RWPE2 (cell line): Measurements from ENCODE around the gene RMDN2.

ENCODE experiments used
- ATAC-seq: fragments of 200-7000 bp; cut with Tn5 transposase; 3 replicates; pipeline ENCODE4 v1.9.1; 2021; ENCODE audit warnings: low read depth
- DNase-seq: peaks from one replicate; pipeline ENCODE4 v3.0.0-alpha.2; 2020; ENCODE audit warnings: low spot score
- H3K27ac ChIP-seq: fragments of 450-650 bp; 2 replicates; pipeline ENCODE4 v1.5.1; 2017; ENCODE audit warnings: mild to moderate bottlenecking; ENCODE audit not compliant: poor library complexity, severe bottlenecking
- H3K27me3 ChIP-seq: fragments of 250-450 bp; sonication (Bioruptor Pico); 2 replicates; pipeline ENCODE4 v1.5.1; 2021; ENCODE audit warnings: mild to moderate bottlenecking, moderate library complexity; ENCODE audit not compliant: insufficient read depth, poor library complexity, severe bottlenecking
- H3K36me3 ChIP-seq: fragments of 250-450 bp; sonication (Bioruptor Pico); 2 replicates; pipeline ENCODE4 v1.5.1; 2020; ENCODE audit warnings: low read depth, mild to moderate bottlenecking, moderate library complexity
- H3K4me1 ChIP-seq: fragments of 250-450 bp; sonication (Bioruptor Pico); 2 replicates; pipeline ENCODE4 v1.5.1; 2021; ENCODE audit warnings: mild to moderate bottlenecking, moderate library complexity; ENCODE audit not compliant: insufficient read depth, poor library complexity, severe bottlenecking
- H3K4me3 ChIP-seq: fragments of 250-450 bp; sonication (Bioruptor Pico); 2 replicates; pipeline ENCODE4 v1.5.1; 2021; ENCODE audit warnings: mild to moderate bottlenecking, moderate library complexity; ENCODE audit not compliant: severe bottlenecking
- H3K9me3 ChIP-seq: fragments of 250-450 bp; sonication (Bioruptor Pico); 2 replicates; pipeline ENCODE4 v1.5.1; 2021; ENCODE audit warnings: mild to moderate bottlenecking, moderate library complexity; ENCODE audit not compliant: severe bottlenecking
- CTCF ChIP-seq: fragments of 450-650 bp; IDR thresholded peaks from one replicate; pipeline ENCODE4 v1.5.1; 2017; ENCODE audit warnings: mild to moderate bottlenecking, moderate library complexity; ENCODE audit not compliant: poor library complexity, severe bottlenecking

Gene RMDN2

GRCh38 chr2:37904993-37905392, 20.1 kb upstream of the RMDN2 start:
- no peaks in the 10 kb centered on the region for H3K4me1 ChIP-seq
- ATAC-seq (no peak), DNase-seq (no peak)

GRCh38 chr2:37906131-37906530, 19.0 kb upstream of the RMDN2 start:
- H3K9me3 ChIP-seq: no peaks in the 10 kb centered on the region
- ATAC-seq (no peak), DNase-seq (no peak)
- H3K27me3 ChIP-seq: no peaks in the 10 kb centered on the region
- no peaks in the 10 kb centered on the region; the same call in 1 of the 2 replicates for H3K36me3 ChIP-seq
- TF ChIP-seq CTCF: no peak
- H3K27ac ChIP-seq: no peak overlapping the region
- H3K4me1 ChIP-seq: no peaks in the 10 kb centered on the region
- no peak overlapping the region for H3K4me3 ChIP-seq

More at GRCh38 chr2:37904993-37905392, 20.1 kb upstream of the RMDN2 start:
- Histone ChIP-seq H3K36me3 (no peaks in the 10 kb centered on the region; the same call in 1 of the 2 replicates), H3K27ac (no peak overlapping the region), H3K4me3 (no peak overlapping the region), H3K27me3 (no peaks in the 10 kb centered on the region), H3K9me3 (no peaks in the 10 kb centered on the region)
- TF ChIP-seq CTCF: no peak

- H3K27me3 ChIP-seq: no peaks in the 10 kb centered on the region
- no peak overlapping the region for H3K4me3 ChIP-seq
- no peak for ATAC-seq
- H3K4me1 ChIP-seq: no peaks in the 10 kb centered on the region
- no peak for DNase-seq
- no peak overlapping the region for H3K27ac ChIP-seq
- no peaks in the 10 kb centered on the region for H3K9me3 ChIP-seq
- no peak for TF ChIP-seq CTCF
- H3K36me3 ChIP-seq: no peaks in the 10 kb centered on the region; the same call in 1 of the 2 replicates
Observed at GRCh38 chr2:37907501-37908225, 17.4 kb upstream of the RMDN2 start.

GRCh38 chr2:37911296-37911873, 13.7 kb upstream of the RMDN2 start:
- Histone ChIP-seq H3K4me3 (no peak overlapping the region), H3K27me3 (no peaks in the 10 kb centered on the region), H3K9me3 (no peaks in the 10 kb centered on the region), H3K4me1 (peaks cover 7% of the 10 kb centered on the region), H3K36me3 (no peaks in the 10 kb centered on the region; the same call in 1 of the 2 replicates), H3K27ac (no peak overlapping the region)
- TF ChIP-seq CTCF: no peak
- ATAC-seq (no peak), DNase-seq (no peak)

GRCh38 chr2:37912056-37912455, 13.0 kb upstream of the RMDN2 start:
- no peaks in the 10 kb centered on the region; the same call in 1 of the 2 replicates for H3K36me3 ChIP-seq
- no peaks in the 10 kb centered on the region for H3K9me3 ChIP-seq
- H3K4me3 ChIP-seq: no peak overlapping the region
- no peak for DNase-seq
- ATAC-seq: no peak
- no peak for TF ChIP-seq CTCF
- H3K27ac ChIP-seq: no peak overlapping the region
- H3K27me3 ChIP-seq: no peaks in the 10 kb centered on the region
- H3K4me1 ChIP-seq: peaks cover 11% of the 10 kb centered on the region
